GM12878 (cell line): ENCODE results near the gene MRPS5. TPM values are rescaled to one million over a fixed set of nuclear protein-coding genes. Genes with fewer than 3 reads are reported as not detected.

Source experiments
- ATAC-seq: fragments of 200-7000 bp; cut with Tn5 transposase; 3 replicates; pipeline ENCODE4 v1.9.1; 2020; ENCODE audit warnings: mild to moderate bottlenecking, moderate library complexity
- BruUV-seq: library from RNA; stranded (reverse); fragments of 400-500 nt; replicated peaks from 2 replicates; lab custom pipeline; 2021; lab: Mats Ljungman, UMichigan
- CTCF ChIA-PET: fragments of 300-600 bp; sonication (Branson Sonifier 250); formaldehyde crosslinking; extraction: SDS; loops from one replicate; lab custom pipeline; 2021; ENCODE audit warnings: inconsistent platforms; lab: Yijun Ruan, JAX
- POLR2A ChIA-PET: fragments of 350-600 bp; formaldehyde crosslinking; extraction: SDS; loops from one replicate; lab custom pipeline; 2021; ENCODE audit warnings: inconsistent platforms; lab: Charles Lee
- RAD21 ChIA-PET: fragments of 300-600 bp; sonication (Branson Sonifier 250); formaldehyde crosslinking; loops from one replicate; lab custom pipeline; 2023; ENCODE audit warnings: antibody characterized with exemption; ENCODE audit not compliant: unreplicated experiment; lab: Charles Lee
- SMC1A ChIA-PET: fragments of 300-600 bp; sonication (Branson Sonifier 250); formaldehyde crosslinking; loops from one replicate; lab custom pipeline; 2023; ENCODE audit not compliant: unreplicated experiment, uncharacterized antibody; lab: Charles Lee
- DNase-seq: peaks from one replicate; pipeline ENCODE4 v3.0.0-alpha.2; 2011; ENCODE audit warnings: low read depth, low spot score
- FAIRE-seq: peaks from 3 replicates; lab custom pipeline; 2011; peaks lifted over from hg19 to GRCh38; lab: Jason Lieb, UNC
- H2AFZ ChIP-seq: 2 replicates; pipeline ENCODE4 v1.6.0; 2011; ENCODE audit warnings: low read depth, low read length, control low read depth; ENCODE audit not compliant: control insufficient read depth
- H3K27ac ChIP-seq: 2 replicates; pipeline ENCODE4 v1.5.1; 2011; ENCODE audit warnings: control low read depth; ENCODE audit not compliant: control insufficient read depth, insufficient read depth
- H3K27me3 ChIP-seq, 2 experiments: replicated peaks in 1 of 2; 2 replicates each; pipeline versions ENCODE4 v1.6.0 to v1.6.1; 2011; ENCODE audit warnings: low read length in 1 of 2; ENCODE audit not compliant: control insufficient read depth in 2 of 2, insufficient read depth in 2 of 2
- H3K36me3 ChIP-seq, 2 experiments: 2 replicates each; pipeline ENCODE4 v1.5.1; 2011; ENCODE audit warnings: low read length in 1 of 2; ENCODE audit not compliant: control insufficient read depth in 2 of 2, insufficient read depth in 2 of 2
- H3K4me1 ChIP-seq: 2 replicates; pipeline ENCODE4 v1.6.1; 2011; ENCODE audit warnings: mild to moderate bottlenecking, low read length, moderate library complexity, mixed read lengths; ENCODE audit not compliant: control insufficient read depth, insufficient read depth
- H3K4me2 ChIP-seq: 2 replicates; pipeline ENCODE4 v1.6.0; 2011; ENCODE audit warnings: control low read depth; ENCODE audit not compliant: control insufficient read depth, insufficient read depth
- H3K4me3 ChIP-seq: fragments of 200-600 bp; sonication (generic); 2 replicates; pipeline ENCODE4 v1.5.1; 2016
- H3K79me2 ChIP-seq: 2 replicates; pipeline ENCODE4 v1.6.0; 2011; ENCODE audit warnings: low read length; ENCODE audit not compliant: control insufficient read depth, insufficient read depth
- H3K9ac ChIP-seq: 2 replicates; pipeline ENCODE4 v1.8.0; 2011; ENCODE audit warnings: low read length, control low read depth, mixed read lengths; ENCODE audit not compliant: control insufficient read depth, insufficient read depth
- H3K9me3 ChIP-seq: replicated peaks from 3 replicates; pipeline ENCODE4 v1.5.1; 2011; ENCODE audit warnings: mild to moderate bottlenecking, low read length; ENCODE audit not compliant: control insufficient read depth, insufficient read depth
- H4K20me1 ChIP-seq: 2 replicates; pipeline ENCODE4 v1.6.0; 2011; ENCODE audit not compliant: control insufficient read depth, insufficient read depth
- CBX5 ChIP-seq: sonication (generic); IDR thresholded peaks from 2 replicates; pipeline ENCODE4 v1.6.1; 2016; ENCODE audit warnings: low read depth, moderate library complexity, mild to moderate bottlenecking, inconsistent platforms
- DPF2 ChIP-seq: fragments of 450-650 bp; IDR thresholded peaks from 2 replicates; pipeline ENCODE4 v1.6.1; 2017; ENCODE audit warnings: mild to moderate bottlenecking
- ELK1 ChIP-seq: IDR thresholded peaks from 2 replicates; pipeline ENCODE4 v1.6.1; 2012; ENCODE audit warnings: low read depth, low read length, improper control_type of control experiment
- HCFC1 ChIP-seq: fragments of 150-350 bp; IDR thresholded peaks from 2 replicates; pipeline ENCODE4 v1.6.1; 2014; ENCODE audit warnings: low read length
- MYB ChIP-seq: fragments of 150-350 bp; IDR thresholded peaks from 2 replicates; pipeline ENCODE4 v1.6.1; 2014; ENCODE audit warnings: mild to moderate bottlenecking, low read depth, low read length, borderline replicate concordance
- NKRF ChIP-seq: fragments of 450-650 bp; conservative IDR thresholded peaks from 2 replicates; pipeline ENCODE4 v1.6.1; 2017; ENCODE audit warnings: mild to moderate bottlenecking, moderate library complexity
- PML ChIP-seq: IDR thresholded peaks from 2 replicates; pipeline ENCODE4 v1.6.1; 2012; ENCODE audit warnings: low read length, inconsistent platforms
- RUNX3 ChIP-seq: IDR thresholded peaks from 2 replicates; pipeline ENCODE4 v1.6.1; 2012; ENCODE audit warnings: low read length, inconsistent platforms
- SMAD1 ChIP-seq: fragments of 450-650 bp; IDR thresholded peaks from 2 replicates; pipeline ENCODE4 v1.6.1; 2018; ENCODE audit warnings: mild to moderate bottlenecking, low read depth; ENCODE audit not compliant: partially characterized antibody
- ZBTB40 ChIP-seq: fragments of 450-650 bp; IDR thresholded peaks from 2 replicates; pipeline ENCODE4 v1.6.1; 2016; ENCODE audit warnings: mild to moderate bottlenecking, moderate library complexity, borderline replicate concordance
- ZNF384 ChIP-seq: IDR thresholded peaks from 2 replicates; pipeline ENCODE4 v1.6.1; 2012; ENCODE audit warnings: low read depth, mild to moderate bottlenecking, low read length, improper control_type of control experiment, borderline replicate concordance
- ZNF687 ChIP-seq: fragments of 450-650 bp; IDR thresholded peaks from 2 replicates; pipeline ENCODE4 v1.6.1; 2017; ENCODE audit warnings: mild to moderate bottlenecking, moderate library complexity
- WGBS: methylation state at CpG from one replicate; pipeline ENCODE4 v1.1.6; 2016; ENCODE audit warnings: low lambda C conversion rate; ENCODE audit not compliant: insufficient replicate concordance, insufficient coverage; ENCODE audit errors: missing lambda C conversion rate; 5-methylcytosine and 5-hydroxymethylcytosine counted together
- in situ Hi-C: fragments of 300-500 bp; cut with MboI; formaldehyde crosslinking; loops from 9 replicates; pipeline ENCODE4 v1.14.3; 2018; ENCODE audit warnings: mixed read lengths
- intact Hi-C: fragments of 100-400 bp; cut with micrococcal nuclease; formaldehyde crosslinking; loops from one replicate; pipeline ENCODE4 v1.14.2; 2022; ENCODE audit not compliant: unreplicated experiment
- polyA plus RNA-seq, 11 experiments: library from polyadenylated mRNA; depleted of rRNA in 4 of 11; unstranded in 6 of 11; stranded (reverse) in 5 of 11; fragments of >200 nt; fragmentation: Nextera tagmentation in 4 of 11; fragmentation: Illumina TruSeq in 1 of 11; extraction: Ambion mirVana in 4 of 11; extraction: Trizol in 1 of 11; gene quantifications; 1 replicate in 1 of 11; 2 replicates in 10 of 11; pipeline versions ENCODE4 v1.2.1 to v1.2.3, GENCODE V29; 2011 to 2016; ENCODE audit warnings: inconsistent platforms in 2 of 11, missing spikeins in 2 of 11, low read depth in 1 of 11
- total RNA-seq, 4 experiments: library from RNA; depleted of rRNA in 3 of 4; stranded (reverse); fragments of >200 nt in 3 of 4; fragmentation: Illumina TruSeq in 1 of 4; extraction: Trizol in 1 of 4; gene quantifications; 2 replicates each; pipeline versions ENCODE4 v1.2.1 to v1.2.3, GENCODE V29; 2013 to 2021

MRPS5 gene
- total and polyA plus RNA-seq, 10 of the 15 experiments (the other 5 are each of a cell fraction or from before 2014, with no cell fraction given) = 54.8 to 93.0 (median 76.3) TPM

GRCh38 chr2:95061119-95061512 is 60.5 kb downstream of the MRPS5 start:
- Histone ChIP-seq H3K79me2 (no peaks in the 10 kb centered on the region), H3K27me3 (no peaks in the 10 kb centered on the region), H3K9me3 (no peaks in the 10 kb centered on the region), H3K4me2 (no peak overlapping the region), H3K36me3 (no peaks in the 10 kb centered on the region), H3K4me3 (no peak overlapping the region), H3K4me1 (peaks cover 27% of the 10 kb centered on the region), H2AFZ (no peak overlapping the region), H4K20me1 (no peaks in the 10 kb centered on the region), H3K27ac (no peak overlapping the region), H3K9ac (no peak overlapping the region)
- no TSS peak for BruUV-seq
- in situ Hi-C loops (no loop called here), intact Hi-C loops (no loop called here)
- ChIA-PET POLR2A (no interaction called here), CTCF (interaction anchor here (1.2 to 9.1 kb wide), 3 partner anchors 8 to 39 kb away, joined by 6 to 154 read pairs (median 37); no protein-coding TSS in a partner anchor), RAD21 (interaction anchor here (1.6 kb wide), 1 partner anchor 18 kb away, joined by 4 read pairs; no protein-coding TSS in a partner anchor), SMC1A (interaction anchor here (4.5 kb wide), 1 partner anchor 19 kb away, joined by 44 read pairs; no protein-coding TSS in a partner anchor)
- DNase-seq (no peak), FAIRE-seq (no peak), ATAC-seq (no peak)
- 47% methylated on average over 1 of the region's 1 CpG for WGBS
- TF ChIP-seq ZNF384 (no peak), DPF2 (no peak), HCFC1 (no peak), NKRF (no peak), ELK1 (no peak), PML (no peak), MYB (no peak), CBX5 (no peak), ZBTB40 (no peak), ZNF687 (no peak), SMAD1 (no peak), RUNX3 (no peak)
